ENCODE measurements around the gene LPXN. TPM values are rescaled to one million over a fixed set of nuclear protein-coding genes. Genes with fewer than 3 reads are reported as not detected.

Gene LPXN
- total and polyA plus RNA-seq, 10 of the 15 experiments (the other 5 are each of a cell fraction or from before 2014, with no cell fraction given) = 131 to 349 (median 201) TPM

DNA sequence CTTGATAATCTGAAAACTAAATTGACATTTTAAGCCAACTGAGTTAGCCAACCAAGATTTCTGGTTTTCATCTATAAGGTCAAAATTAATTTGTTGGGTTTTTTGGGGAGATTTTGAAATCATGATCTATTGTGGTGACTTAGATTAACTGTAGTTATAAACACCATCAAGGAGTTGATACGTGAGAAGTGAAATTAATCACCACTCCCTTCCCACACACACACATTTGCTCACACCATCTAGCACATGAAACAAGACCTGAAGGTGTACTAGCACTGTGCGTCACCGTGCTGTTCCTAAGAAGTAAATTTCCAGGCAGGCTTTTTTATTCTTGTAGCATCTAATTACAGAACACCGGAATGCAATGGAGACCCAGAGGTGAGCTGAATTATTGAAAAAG, 69.8 kb downstream of the LPXN start:
- SMC1A ChIA-PET (ENCODE audit: uncharacterized antibody, unreplicated experiment) = interaction anchor here (0.5 to 8.8 kb wide), 9 partner anchors 10 to 1683 kb away, joined by 3 to 98 read pairs (median 4); no protein-coding TSS in a partner anchor
- POLR2A ChIA-PET = interaction anchor here (1.9 kb wide), 1 partner anchor 11 kb away, joined by 8 read pairs; no protein-coding TSS in a partner anchor
- TF ChIP-seq TARDBP (IDR thresholded peaks at IDR 0.05; ENCODE audit: borderline replicate concordance) (no peak), DPF2 (IDR thresholded peaks at IDR 0.05) (peak; percentile 28), BCL11A (IDR thresholded peaks at IDR 0.05; ENCODE audit: low read depth, low read length) (peak; percentile 20; the same call in 1 of the 2 replicates), MEF2A (IDR thresholded peaks at IDR 0.05; ENCODE audit: insufficient read depth, low read depth, low read length) (no peak), IKZF1 (conservative IDR thresholded peaks at IDR 0.05) (peak; percentile 50; the same call in 1 of the 2 replicates), ATF2 (IDR thresholded peaks at IDR 0.05; ENCODE audit: low read length) (no peak), SKIL (IDR thresholded peaks at IDR 0.05; ENCODE audit: low read depth, poor library complexity, severe bottlenecking) (no peak), BACH1 (IDR thresholded peaks at IDR 0.05; ENCODE audit: borderline replicate concordance) (no peak), ZNF687 (IDR thresholded peaks at IDR 0.05) (peak; percentile 34; the same call in 1 of the 2 replicates), NR2C2 (IDR thresholded peaks at IDR 0.05; ENCODE audit: borderline replicate concordance, control insufficient read depth, insufficient read length, low read depth) (no peak), CREB1 (IDR thresholded peaks at IDR 0.05; ENCODE audit: low read depth) (no peak), JUND (IDR thresholded peaks at IDR 0.05; ENCODE audit: low read depth, low read length) (no peak), NFYA (IDR thresholded peaks at IDR 0.05; ENCODE audit: borderline replicate concordance, low read depth, low read length) (no peak), MTA2 (IDR thresholded peaks at IDR 0.05; ENCODE audit: low read depth) (peak; percentile 85)
- TF ChIP-seq, protein P1, sequence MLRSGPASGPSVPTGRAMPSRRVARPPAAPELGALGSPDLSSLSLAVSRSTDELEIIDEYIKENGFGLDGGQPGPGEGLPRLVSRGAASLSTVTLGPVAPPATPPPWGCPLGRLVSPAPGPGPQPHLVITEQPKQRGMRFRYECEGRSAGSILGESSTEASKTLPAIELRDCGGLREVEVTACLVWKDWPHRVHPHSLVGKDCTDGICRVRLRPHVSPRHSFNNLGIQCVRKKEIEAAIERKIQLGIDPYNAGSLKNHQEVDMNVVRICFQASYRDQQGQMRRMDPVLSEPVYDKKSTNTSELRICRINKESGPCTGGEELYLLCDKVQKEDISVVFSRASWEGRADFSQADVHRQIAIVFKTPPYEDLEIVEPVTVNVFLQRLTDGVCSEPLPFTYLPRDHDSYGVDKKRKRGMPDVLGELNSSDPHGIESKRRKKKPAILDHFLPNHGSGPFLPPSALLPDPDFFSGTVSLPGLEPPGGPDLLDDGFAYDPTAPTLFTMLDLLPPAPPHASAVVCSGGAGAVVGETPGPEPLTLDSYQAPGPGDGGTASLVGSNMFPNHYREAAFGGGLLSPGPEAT (IDR thresholded peaks at IDR 0.05; ENCODE audit: low read depth) = peak; percentile 69; the same call in 1 of the 2 replicates

More for the DNA sequence above, 69.8 kb downstream of the LPXN start:
- Histone ChIP-seq H4K20me1 (ENCODE audit: control insufficient read depth, insufficient read depth) (no peaks in the 10 kb centered on the region), H3K79me2 (ENCODE audit: control insufficient read depth, insufficient read depth, low read length) (no peaks in the 10 kb centered on the region), H3K9me3 (replicated peaks; ENCODE audit: control insufficient read depth, insufficient read depth, low read length) (no peaks in the 10 kb centered on the region), H3K27me3 (replicated peaks in 1 of 2; ENCODE audit: control insufficient read depth in 2 of 2, insufficient read depth in 2 of 2, low read length in 1 of 2) (no peaks in the 10 kb centered on the region), H3K4me2 (ENCODE audit: control insufficient read depth, insufficient read depth) (no peak overlapping the region), H2AFZ (ENCODE audit: control insufficient read depth, low read depth, low read length) (no peak overlapping the region), H3K4me3 (no peak overlapping the region), H3K27ac (ENCODE audit: control insufficient read depth, insufficient read depth) (no peak overlapping the region), H3K4me1 (ENCODE audit: control insufficient read depth, insufficient read depth, low read length) (peaks cover 6% of the 10 kb centered on the region; the same call in 1 of the 2 replicates), H3K9ac (ENCODE audit: control insufficient read depth, insufficient read depth, low read length) (no peak overlapping the region), H3K36me3 (ENCODE audit: control insufficient read depth in 2 of 2, insufficient read depth in 2 of 2, low read length in 1 of 2) (no peaks in the 10 kb centered on the region)
- 96% methylated on average over 4 of the region's 4 CpGs for WGBS (ENCODE audit: insufficient coverage, insufficient replicate concordance, low lambda C conversion rate, missing lambda C conversion rate)
- ChIA-PET CTCF (interaction anchor here (1.2 to 11.7 kb wide), 8 partner anchors 7 to 864 kb away, joined by 3 to 88 read pairs (median 8); no protein-coding TSS in a partner anchor), RAD21 (ENCODE audit: unreplicated experiment) (interaction anchor here (0.9 to 4.2 kb wide), 5 partner anchors 11 to 704 kb away, joined by 3 to 41 read pairs (median 3); no protein-coding TSS in a partner anchor)
- in situ Hi-C loops (cut with MboI) (loop anchor here (25.0 kb wide), 2 partner anchors 694 to 1169 kb away; partner anchors contain the start of genes P2RX3 and SSRP1), intact Hi-C loops (cut with micrococcal nuclease; ENCODE audit: unreplicated experiment) (loop anchor here (2.0 to 10.0 kb wide), 2 partner anchors 19 to 1161 kb away; no protein-coding TSS in a partner anchor)
- no peak for FAIRE-seq
- no TSS peak for BruUV-seq (replicated peaks)
- DNase-seq (ENCODE audit: low read depth, low spot score) = no peak
- peak; percentile 42 for ATAC-seq

Measured in GM12878 (cell line).